Measurements from ENCODE around the gene NRG2.

Gene NRG2

DNA sequence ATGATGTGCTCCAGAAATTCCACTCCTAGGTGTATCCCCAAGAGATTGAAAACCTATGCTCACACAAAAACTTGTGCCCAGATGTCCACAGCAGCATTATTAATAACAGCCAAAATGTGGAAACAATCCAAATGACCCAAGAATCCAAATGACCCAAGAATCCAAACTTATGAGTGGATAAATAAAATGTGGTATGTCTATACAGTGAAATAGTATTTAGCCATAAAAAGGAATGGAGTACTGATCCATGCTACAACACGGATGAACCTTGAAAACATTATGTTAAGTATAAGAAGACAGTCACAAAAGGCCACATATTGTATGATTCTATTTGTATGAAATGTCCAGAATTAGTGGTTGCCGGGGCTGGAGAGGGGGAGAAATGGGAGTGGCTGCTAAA lies 167.1 kb downstream of the NRG2 start:
- in situ Hi-C loops (cut with HindIII; ENCODE audit: low sequenced_read_pairs) = no loop called here
- TF ChIP-seq, protein P1, sequence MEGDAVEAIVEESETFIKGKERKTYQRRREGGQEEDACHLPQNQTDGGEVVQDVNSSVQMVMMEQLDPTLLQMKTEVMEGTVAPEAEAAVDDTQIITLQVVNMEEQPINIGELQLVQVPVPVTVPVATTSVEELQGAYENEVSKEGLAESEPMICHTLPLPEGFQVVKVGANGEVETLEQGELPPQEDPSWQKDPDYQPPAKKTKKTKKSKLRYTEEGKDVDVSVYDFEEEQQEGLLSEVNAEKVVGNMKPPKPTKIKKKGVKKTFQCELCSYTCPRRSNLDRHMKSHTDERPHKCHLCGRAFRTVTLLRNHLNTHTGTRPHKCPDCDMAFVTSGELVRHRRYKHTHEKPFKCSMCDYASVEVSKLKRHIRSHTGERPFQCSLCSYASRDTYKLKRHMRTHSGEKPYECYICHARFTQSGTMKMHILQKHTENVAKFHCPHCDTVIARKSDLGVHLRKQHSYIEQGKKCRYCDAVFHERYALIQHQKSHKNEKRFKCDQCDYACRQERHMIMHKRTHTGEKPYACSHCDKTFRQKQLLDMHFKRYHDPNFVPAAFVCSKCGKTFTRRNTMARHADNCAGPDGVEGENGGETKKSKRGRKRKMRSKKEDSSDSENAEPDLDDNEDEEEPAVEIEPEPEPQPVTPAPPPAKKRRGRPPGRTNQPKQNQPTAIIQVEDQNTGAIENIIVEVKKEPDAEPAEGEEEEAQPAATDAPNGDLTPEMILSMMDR (IDR thresholded peaks at IDR 0.05; ENCODE audit: low read depth, low read length, missing control alignments) = no peak
- H3K4me3 ChIP-seq (ENCODE audit: low read depth, low read length) = no peak overlapping the region
- DNase-seq (ENCODE audit: low read depth) = no peak

DNA sequence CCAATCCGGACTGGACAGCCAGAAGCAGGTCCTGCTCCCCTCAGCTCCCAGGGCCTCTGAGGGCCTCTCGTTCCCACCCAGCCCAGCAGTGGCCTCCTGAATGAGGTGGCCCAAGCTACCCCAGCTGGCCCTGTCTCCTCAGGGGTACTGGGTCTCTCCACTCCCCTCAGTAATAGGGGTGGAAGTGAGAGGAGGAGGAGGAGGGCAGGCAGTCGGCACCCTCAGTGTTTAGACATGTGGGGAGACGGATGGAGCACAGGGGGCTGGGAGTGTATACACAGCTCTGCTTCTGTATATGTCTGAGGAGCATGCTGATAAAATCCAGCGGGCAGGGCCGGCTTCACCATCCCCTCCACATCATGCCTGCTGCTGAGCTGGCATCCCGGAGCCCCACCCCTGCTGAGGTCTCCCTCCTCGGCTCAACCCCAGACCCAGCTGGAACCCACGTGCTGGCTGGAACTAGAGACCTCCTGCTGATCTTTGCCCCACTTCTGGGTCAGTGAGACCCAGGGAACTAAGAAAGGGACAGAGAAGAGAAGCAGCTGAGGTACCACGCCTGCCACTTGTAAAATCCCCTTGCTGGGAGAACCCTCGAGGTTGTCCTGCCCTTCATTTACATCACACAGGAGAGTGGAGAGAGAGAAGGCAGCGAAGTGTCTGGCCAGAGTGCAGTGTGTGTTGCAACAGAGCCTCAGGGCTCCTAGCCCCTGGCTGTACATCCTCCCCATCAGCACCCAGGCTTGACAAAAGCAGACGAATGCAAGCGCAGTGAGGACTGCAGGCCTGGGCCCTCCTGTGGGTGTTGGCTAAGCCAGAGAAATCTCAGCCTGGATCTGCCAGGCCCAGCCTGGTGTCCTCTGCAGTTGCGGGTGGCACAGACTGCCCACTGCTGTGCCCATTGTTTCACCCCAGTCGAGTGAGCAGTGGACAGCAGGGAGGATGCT lies 170.0 kb downstream of the NRG2 start:
- DNase-seq (ENCODE audit: low read depth) = no peak
- TF ChIP-seq, protein P1 (IDR thresholded peaks at IDR 0.05; ENCODE audit: low read depth, low read length, missing control alignments) = no peak
- H3K4me3 ChIP-seq (ENCODE audit: low read depth, low read length) = no peak overlapping the region
- in situ Hi-C loops (cut with HindIII; ENCODE audit: low sequenced_read_pairs) = no loop called here

DNA sequence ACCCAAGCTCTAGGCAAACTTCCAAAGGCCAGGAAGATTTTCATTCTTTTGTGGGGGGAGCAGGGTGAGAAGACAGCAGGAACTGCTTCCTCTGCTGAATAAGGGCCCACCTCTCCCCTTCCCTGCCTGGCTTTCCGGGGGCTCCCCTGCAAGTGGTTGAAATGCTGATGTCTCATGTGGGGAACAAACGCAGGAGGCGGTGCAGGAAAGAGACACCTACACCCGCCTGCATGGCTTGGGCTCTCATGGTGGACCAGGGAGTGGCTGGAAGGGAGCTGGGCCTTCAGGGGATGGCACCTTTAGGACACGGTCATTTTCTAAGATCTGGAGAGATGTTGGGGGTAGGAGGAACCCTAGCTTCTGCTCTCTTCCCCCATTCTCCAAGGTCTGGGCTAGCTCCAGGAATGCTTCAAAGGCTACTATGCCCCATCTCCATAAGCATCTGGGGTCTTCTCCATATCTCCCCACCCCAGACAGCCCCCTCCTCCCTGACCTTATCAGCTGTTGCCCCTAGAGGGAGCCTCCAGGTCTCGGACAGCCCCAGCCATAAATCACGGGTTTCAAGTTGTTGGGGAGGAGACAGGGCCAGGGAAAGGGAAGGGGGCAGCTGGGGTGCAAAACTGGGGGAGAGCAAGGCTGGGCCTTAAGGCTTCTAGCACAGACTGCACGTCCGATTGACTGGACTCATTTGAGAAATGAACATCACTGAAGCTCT lies 170.9 kb downstream of the NRG2 start:
- TF ChIP-seq, protein P1 (IDR thresholded peaks at IDR 0.05; ENCODE audit: low read depth, low read length, missing control alignments) = no peak
- H3K4me3 ChIP-seq (ENCODE audit: low read depth, low read length) = no peak overlapping the region
- no peak for DNase-seq (ENCODE audit: low read depth)
- in situ Hi-C loops (cut with HindIII; ENCODE audit: low sequenced_read_pairs) = no loop called here

DNA sequence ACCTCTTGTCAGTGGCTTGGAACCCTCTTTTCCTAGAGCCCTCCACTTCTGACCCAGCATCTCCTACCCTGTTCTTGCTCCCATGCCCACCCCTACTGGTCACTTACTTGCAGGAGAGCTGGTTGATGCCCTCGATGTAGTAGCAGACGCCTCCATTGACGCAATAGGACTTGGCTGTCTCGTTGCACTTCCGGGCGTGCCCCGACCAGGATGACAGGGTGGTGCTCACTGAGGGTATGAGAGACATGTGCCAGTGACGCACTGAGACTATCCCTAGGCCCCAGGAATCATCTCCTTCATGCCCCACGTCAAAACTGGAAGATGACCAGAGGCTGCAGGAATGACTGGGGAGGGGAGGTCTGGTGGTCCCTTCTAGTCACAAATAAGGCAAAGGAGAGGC lies 171.5 kb downstream of the NRG2 start:
- no peak overlapping the region for H3K4me3 ChIP-seq (ENCODE audit: low read depth, low read length)
- TF ChIP-seq, protein P1 (IDR thresholded peaks at IDR 0.05; ENCODE audit: low read depth, low read length, missing control alignments) = no peak
- in situ Hi-C loops (cut with HindIII; ENCODE audit: low sequenced_read_pairs) = no loop called here
- DNase-seq (ENCODE audit: low read depth) = no peak

DNA sequence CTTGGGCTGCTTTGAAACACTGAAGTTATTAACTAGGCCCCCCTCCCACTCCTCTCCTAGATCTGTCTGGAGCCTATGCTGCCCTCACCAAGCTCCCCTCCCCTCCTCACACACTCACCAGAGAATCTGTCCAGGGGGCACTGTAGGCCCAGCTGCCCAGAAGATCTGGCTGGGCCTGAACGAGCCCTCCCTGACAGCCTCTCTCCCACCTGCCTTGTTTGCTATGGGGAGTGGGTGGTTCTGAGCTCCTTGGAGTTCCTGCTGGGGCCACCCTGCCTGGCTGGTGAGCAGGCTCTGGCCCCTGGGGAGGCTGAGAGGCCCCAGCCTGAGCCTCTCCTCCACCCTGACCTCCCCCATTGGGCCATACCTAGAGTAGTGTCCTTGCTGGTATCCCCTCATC lies 172.4 kb downstream of the NRG2 start:
- TF ChIP-seq, protein P1 (IDR thresholded peaks at IDR 0.05; ENCODE audit: low read depth, low read length, missing control alignments) = no peak
- DNase-seq (ENCODE audit: low read depth) = no peak
- H3K4me3 ChIP-seq (ENCODE audit: low read depth, low read length) = no peak overlapping the region
- in situ Hi-C loops (cut with HindIII; ENCODE audit: low sequenced_read_pairs) = no loop called here

DNA sequence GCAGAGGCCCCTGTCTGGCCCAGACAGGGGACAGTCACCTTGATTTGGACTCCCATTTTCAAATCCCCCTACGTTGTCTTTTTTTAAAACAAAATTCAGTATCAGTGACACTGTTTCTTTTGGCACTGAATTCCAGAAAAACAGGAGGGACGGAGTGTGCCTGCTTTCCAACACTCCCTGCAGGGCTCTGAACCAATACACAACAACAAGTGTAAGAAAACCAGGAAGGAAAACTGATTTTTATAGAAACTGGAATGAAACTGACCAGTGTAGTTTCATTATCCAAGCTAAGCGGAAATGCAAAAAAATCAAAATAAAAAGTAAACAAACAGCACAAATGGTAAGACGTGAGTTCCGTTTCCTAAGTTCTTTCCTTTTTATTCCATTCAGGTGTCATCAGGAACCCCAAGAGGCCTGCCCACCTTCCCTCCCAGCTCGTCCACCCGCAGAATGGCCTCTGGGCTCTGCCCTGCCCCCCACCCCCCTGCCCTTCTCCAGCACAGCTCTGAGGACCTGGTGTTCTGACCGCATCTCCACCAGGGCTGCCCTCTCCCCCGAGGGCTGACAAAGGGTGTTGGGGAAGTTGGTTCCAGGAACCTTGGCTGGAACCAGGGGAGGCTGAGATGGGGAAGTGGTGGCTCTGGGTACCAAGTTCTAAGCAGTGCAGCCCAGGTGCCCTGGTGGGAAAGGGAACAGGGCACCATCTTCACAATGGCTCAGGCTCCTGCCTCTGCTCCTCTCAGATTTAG lies 173.9 kb downstream of the NRG2 start:
- DNase-seq (ENCODE audit: low read depth) = no peak
- in situ Hi-C loops (cut with HindIII; ENCODE audit: low sequenced_read_pairs) = no loop called here
- H3K4me3 ChIP-seq (ENCODE audit: low read depth, low read length) = no peak overlapping the region
- TF ChIP-seq, protein P1 (IDR thresholded peaks at IDR 0.05; ENCODE audit: low read depth, low read length, missing control alignments) = no peak
